ENCODE results near the gene HMGN4.

- TF ChIP-seq, protein P1, sequence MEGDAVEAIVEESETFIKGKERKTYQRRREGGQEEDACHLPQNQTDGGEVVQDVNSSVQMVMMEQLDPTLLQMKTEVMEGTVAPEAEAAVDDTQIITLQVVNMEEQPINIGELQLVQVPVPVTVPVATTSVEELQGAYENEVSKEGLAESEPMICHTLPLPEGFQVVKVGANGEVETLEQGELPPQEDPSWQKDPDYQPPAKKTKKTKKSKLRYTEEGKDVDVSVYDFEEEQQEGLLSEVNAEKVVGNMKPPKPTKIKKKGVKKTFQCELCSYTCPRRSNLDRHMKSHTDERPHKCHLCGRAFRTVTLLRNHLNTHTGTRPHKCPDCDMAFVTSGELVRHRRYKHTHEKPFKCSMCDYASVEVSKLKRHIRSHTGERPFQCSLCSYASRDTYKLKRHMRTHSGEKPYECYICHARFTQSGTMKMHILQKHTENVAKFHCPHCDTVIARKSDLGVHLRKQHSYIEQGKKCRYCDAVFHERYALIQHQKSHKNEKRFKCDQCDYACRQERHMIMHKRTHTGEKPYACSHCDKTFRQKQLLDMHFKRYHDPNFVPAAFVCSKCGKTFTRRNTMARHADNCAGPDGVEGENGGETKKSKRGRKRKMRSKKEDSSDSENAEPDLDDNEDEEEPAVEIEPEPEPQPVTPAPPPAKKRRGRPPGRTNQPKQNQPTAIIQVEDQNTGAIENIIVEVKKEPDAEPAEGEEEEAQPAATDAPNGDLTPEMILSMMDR (IDR thresholded peaks at IDR 0.05) = no peak
- no peak for TF ChIP-seq POLR2A (IDR thresholded peaks at IDR 0.05)
Observed at GRCh38 chr6:26525838-26526237, 12.3 kb upstream of the HMGN4 start.

All from ovary (tissue), 3 donors.